ENCODE results near the gene MVD. TPM values are rescaled to one million over a fixed set of nuclear protein-coding genes. Genes with fewer than 3 reads are reported as not detected.

MVD gene
- total RNA-seq, 1 experiment from 2014 or later = 119 TPM

- no peak for TF ChIP-seq RAD21 (IDR thresholded peaks at IDR 0.05; ENCODE audit: low read depth)
- no peak for TF ChIP-seq JUND (IDR thresholded peaks at IDR 0.05)
- TF ChIP-seq, protein P1, sequence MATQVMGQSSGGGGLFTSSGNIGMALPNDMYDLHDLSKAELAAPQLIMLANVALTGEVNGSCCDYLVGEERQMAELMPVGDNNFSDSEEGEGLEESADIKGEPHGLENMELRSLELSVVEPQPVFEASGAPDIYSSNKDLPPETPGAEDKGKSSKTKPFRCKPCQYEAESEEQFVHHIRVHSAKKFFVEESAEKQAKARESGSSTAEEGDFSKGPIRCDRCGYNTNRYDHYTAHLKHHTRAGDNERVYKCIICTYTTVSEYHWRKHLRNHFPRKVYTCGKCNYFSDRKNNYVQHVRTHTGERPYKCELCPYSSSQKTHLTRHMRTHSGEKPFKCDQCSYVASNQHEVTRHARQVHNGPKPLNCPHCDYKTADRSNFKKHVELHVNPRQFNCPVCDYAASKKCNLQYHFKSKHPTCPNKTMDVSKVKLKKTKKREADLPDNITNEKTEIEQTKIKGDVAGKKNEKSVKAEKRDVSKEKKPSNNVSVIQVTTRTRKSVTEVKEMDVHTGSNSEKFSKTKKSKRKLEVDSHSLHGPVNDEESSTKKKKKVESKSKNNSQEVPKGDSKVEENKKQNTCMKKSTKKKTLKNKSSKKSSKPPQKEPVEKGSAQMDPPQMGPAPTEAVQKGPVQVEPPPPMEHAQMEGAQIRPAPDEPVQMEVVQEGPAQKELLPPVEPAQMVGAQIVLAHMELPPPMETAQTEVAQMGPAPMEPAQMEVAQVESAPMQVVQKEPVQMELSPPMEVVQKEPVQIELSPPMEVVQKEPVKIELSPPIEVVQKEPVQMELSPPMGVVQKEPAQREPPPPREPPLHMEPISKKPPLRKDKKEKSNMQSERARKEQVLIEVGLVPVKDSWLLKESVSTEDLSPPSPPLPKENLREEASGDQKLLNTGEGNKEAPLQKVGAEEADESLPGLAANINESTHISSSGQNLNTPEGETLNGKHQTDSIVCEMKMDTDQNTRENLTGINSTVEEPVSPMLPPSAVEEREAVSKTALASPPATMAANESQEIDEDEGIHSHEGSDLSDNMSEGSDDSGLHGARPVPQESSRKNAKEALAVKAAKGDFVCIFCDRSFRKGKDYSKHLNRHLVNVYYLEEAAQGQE (IDR thresholded peaks at IDR 0.05; ENCODE audit: low read depth) = no peak
- TF ChIP-seq ZNF274 (IDR thresholded peaks at IDR 0.05; ENCODE audit: low read depth, low read length) = no peak
- TF ChIP-seq CEBPB (IDR thresholded peaks at IDR 0.05; ENCODE audit: low read depth) = no peak
- no peak for TF ChIP-seq ZFX (IDR thresholded peaks at IDR 0.05)
- TF ChIP-seq MAX (IDR thresholded peaks at IDR 0.05) = no peak
- no peak for TF ChIP-seq TCF7L2 (IDR thresholded peaks at IDR 0.05; ENCODE audit: borderline replicate concordance, extremely low read depth, insufficient read depth, insufficient read length)
- no peak for TF ChIP-seq POLR2A (IDR thresholded peaks at IDR 0.05; ENCODE audit: borderline replicate concordance, extremely low read depth, insufficient read depth, insufficient read length)
These were observed 46.2 kb downstream of the MVD start (continued) for GRCh38 chr16:88616736-88617135.

DNA sequence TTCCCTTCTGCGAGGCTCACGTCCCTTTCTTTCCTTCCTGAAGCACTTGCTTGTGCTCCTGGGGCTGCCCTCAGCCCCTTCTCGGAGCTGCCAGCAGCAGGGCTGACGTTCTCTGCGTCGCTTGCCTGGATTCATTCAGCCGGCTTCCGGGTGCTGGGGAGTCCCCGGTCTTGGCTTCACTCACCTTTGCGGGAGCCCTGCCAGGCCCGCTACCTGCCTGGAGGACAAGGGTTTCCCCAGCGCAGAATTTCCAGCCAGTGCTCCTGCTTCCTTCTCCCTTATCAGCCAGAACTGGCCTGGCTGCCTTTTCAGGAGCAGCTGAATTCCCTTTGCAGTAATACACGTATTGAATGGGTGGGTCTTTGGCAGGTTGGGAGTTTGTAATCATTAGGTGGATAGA, 46.6 kb downstream of the MVD start:
- RAD21 ChIA-PET (ENCODE audit: low non-redundant PET in 1 of 2, low total read pairs in 2 of 2, uncharacterized antibody in 2 of 2, unreplicated experiment in 2 of 2) = no interaction called here
- intact Hi-C loops (cut with micrococcal nuclease) = no loop called here
- no peaks in the 10 kb centered on the region for H3K27me3 ChIP-seq (ENCODE audit: insufficient read depth, low read length)
- no peak overlapping the region for H2AFZ ChIP-seq (ENCODE audit: low read depth, low read length, poor library complexity, severe bottlenecking)
- H3K4me2 ChIP-seq (ENCODE audit: low read length) = no peak overlapping the region
- no peak overlapping the region for H3K4me3 ChIP-seq (replicated peaks in 1 of 2; ENCODE audit: low read depth in 1 of 2, low read length in 2 of 2)
- H3K9ac ChIP-seq (ENCODE audit: low read length) = no peak overlapping the region
- H3K79me2 ChIP-seq (ENCODE audit: insufficient read depth, low read length) = peaks cover 88% of the 10 kb centered on the region
- H3K36me3 ChIP-seq (ENCODE audit: control insufficient read depth in 1 of 2, insufficient read depth in 2 of 2, low read length in 2 of 2) = peaks cover 19 to 40% of the 10 kb centered on the region in 2 experiments; a peak in 3 of 4 replicates
- ATAC-seq (no peak), DNase-seq (ENCODE audit: low read depth, low spot score) (no peak)
- no TSS peak for BruUV-seq (replicated peaks)
- H3K9me2 ChIP-seq (ENCODE audit: insufficient read depth) = no peaks in the 10 kb centered on the region
- CTCF ChIA-PET = no interaction called here
- peaks cover 9% of the 10 kb centered on the region; the same call in 1 of the 2 replicates for H4K20me1 ChIP-seq (ENCODE audit: insufficient read depth)
- H3K4me1 ChIP-seq (ENCODE audit: control insufficient read depth in 1 of 2, insufficient read depth in 2 of 2, low read length in 2 of 2) = no peaks in the 10 kb centered on the region
- no peak overlapping the region for H3K27ac ChIP-seq (ENCODE audit: low read depth, low read length)
- POLR2A ChIA-PET = no interaction called here
- TF ChIP-seq POLR2A (IDR thresholded peaks at IDR 0.05; ENCODE audit: borderline replicate concordance, extremely low read depth, insufficient read depth, insufficient read length) (no peak), ZBTB33 (IDR thresholded peaks at IDR 0.05; ENCODE audit: extremely low read depth, insufficient replicate concordance, low read length) (no peak), CBX3 (IDR thresholded peaks at IDR 0.05; ENCODE audit: low read depth) (no peak), TCF7L2 (IDR thresholded peaks at IDR 0.05; ENCODE audit: borderline replicate concordance, extremely low read depth, insufficient read depth, insufficient read length) (no peak), ZFX (IDR thresholded peaks at IDR 0.05) (no peak), EZH2phosphoT487 (IDR thresholded peaks at IDR 0.05; ENCODE audit: borderline replicate concordance) (no peak), JUND (IDR thresholded peaks at IDR 0.05) (no peak), SIN3A (IDR thresholded peaks at IDR 0.05; ENCODE audit: low read depth) (no peak), ATF3 (IDR thresholded peaks at IDR 0.05) (no peak), ELF1 (IDR thresholded peaks at IDR 0.05; ENCODE audit: borderline replicate concordance, low read depth) (no peak), SRF (IDR thresholded peaks at IDR 0.05; ENCODE audit: low read depth) (no peak), MAX (IDR thresholded peaks at IDR 0.05) (no peak), SP1 (IDR thresholded peaks at IDR 0.05; ENCODE audit: low read depth) (no peak)
- H3K9me3 ChIP-seq (ENCODE audit: control insufficient read depth in 1 of 2, insufficient read depth in 1 of 2, low read depth in 1 of 2, low read length in 2 of 2) = no peaks in the 10 kb centered on the region
